ENCODE measurements around the gene NR2C2.

DNA sequence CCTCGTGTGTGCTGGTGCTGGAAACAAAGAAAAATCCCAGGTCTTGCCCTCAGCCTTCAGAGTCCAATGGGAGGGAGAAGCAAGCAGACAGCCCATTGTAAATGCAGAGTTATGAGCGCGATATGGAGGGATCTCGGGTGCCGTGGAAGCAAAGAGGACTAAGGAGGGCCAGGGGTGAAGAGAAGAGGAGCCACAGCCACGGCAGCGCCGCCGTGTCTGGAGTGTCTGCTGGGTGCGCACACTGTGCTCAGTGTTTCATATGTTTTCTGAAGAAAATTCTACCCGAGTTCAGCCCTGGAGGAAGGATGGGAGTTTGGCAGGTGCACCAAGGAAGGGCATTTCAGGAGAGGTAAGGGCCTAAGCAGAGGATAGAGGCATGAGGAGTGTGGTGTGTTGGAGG, 35.7 kb upstream of the NR2C2 start:
- TF ChIP-seq, protein P1, sequence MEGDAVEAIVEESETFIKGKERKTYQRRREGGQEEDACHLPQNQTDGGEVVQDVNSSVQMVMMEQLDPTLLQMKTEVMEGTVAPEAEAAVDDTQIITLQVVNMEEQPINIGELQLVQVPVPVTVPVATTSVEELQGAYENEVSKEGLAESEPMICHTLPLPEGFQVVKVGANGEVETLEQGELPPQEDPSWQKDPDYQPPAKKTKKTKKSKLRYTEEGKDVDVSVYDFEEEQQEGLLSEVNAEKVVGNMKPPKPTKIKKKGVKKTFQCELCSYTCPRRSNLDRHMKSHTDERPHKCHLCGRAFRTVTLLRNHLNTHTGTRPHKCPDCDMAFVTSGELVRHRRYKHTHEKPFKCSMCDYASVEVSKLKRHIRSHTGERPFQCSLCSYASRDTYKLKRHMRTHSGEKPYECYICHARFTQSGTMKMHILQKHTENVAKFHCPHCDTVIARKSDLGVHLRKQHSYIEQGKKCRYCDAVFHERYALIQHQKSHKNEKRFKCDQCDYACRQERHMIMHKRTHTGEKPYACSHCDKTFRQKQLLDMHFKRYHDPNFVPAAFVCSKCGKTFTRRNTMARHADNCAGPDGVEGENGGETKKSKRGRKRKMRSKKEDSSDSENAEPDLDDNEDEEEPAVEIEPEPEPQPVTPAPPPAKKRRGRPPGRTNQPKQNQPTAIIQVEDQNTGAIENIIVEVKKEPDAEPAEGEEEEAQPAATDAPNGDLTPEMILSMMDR (IDR thresholded peaks at IDR 0.05): no peak
- no peak for TF ChIP-seq CREM (CRISPR knock-in tag; IDR thresholded peaks at IDR 0.05)
